Mesothelial cell of epicardium (in vitro differentiated cells): Measurements from ENCODE around the gene GNA12. TPM values are rescaled to one million over a fixed set of nuclear protein-coding genes. Genes with fewer than 3 reads are reported as not detected.

Source experiments
- DNase-seq, 2 experiments: peaks; one replicate each; pipeline ENCODE4 v3.0.0; 2021; ENCODE audit warnings: low spot score in 2 of 2; ENCODE audit not compliant: unreplicated experiment in 2 of 2
- H3K27ac Mint-ChIP-seq: 2 replicates; pipeline ENCODE4 v1.8.0; 2021; ENCODE audit warnings: mixed read lengths
- H3K27me3 Mint-ChIP-seq: 2 replicates; pipeline ENCODE4 v1.8.0; 2021; ENCODE audit warnings: low read depth, mixed read lengths
- H3K36me3 Mint-ChIP-seq: 2 replicates; pipeline ENCODE4 v1.8.0; 2021; ENCODE audit warnings: mixed read lengths
- H3K4me1 Mint-ChIP-seq: 2 replicates; pipeline ENCODE4 v1.8.0; 2021; ENCODE audit warnings: mixed read lengths
- H3K4me3 Mint-ChIP-seq: 2 replicates; pipeline ENCODE4 v1.8.0; 2021; ENCODE audit warnings: mild to moderate bottlenecking, moderate library complexity, mixed read lengths
- H3K9me3 Mint-ChIP-seq: 2 replicates; pipeline ENCODE4 v1.8.0; 2021; ENCODE audit warnings: mixed read lengths
- CTCF ChIP-seq: fragments of 200-600 bp; sonication (generic); IDR thresholded peaks from one replicate; pipeline ENCODE4 v1.5.0; 2021; ENCODE audit warnings: antibody characterized with exemption; ENCODE audit not compliant: unreplicated experiment
- total RNA-seq: library from RNA; stranded (reverse); gene quantifications from 3 replicates; pipeline ENCODE4 v1.2.1, GENCODE V29; 2021

The GNA12 gene
- total RNA-seq, 1 donor from 2014 or later: 57.1 TPM

GRCh38 chr7:2802504-2803341, 41.4 kb downstream of the GNA12 start:
- no peak for DNase-seq
- Mint-ChIP-seq H3K27me3 (no peaks in the 10 kb centered on the region), H3K9me3 (no peaks in the 10 kb centered on the region), H3K4me1 (peaks cover 56% of the 10 kb centered on the region), H3K36me3 (no peaks in the 10 kb centered on the region), H3K27ac (peak overlapping the region; percentile 92), H3K4me3 (peak overlapping the region; percentile 37)
- no peak for TF ChIP-seq CTCF

GRCh38 chr7:2802101-2802500, 42.0 kb downstream of the GNA12 start:
- H3K4me3 Mint-ChIP-seq: no peak overlapping the region
- H3K27ac Mint-ChIP-seq: peak overlapping the region; percentile 92
- no peaks in the 10 kb centered on the region for H3K36me3 Mint-ChIP-seq
- H3K27me3 Mint-ChIP-seq: no peaks in the 10 kb centered on the region
- no peaks in the 10 kb centered on the region for H3K9me3 Mint-ChIP-seq
- peaks cover 51% of the 10 kb centered on the region for H3K4me1 Mint-ChIP-seq
- no peak for TF ChIP-seq CTCF
- no peak for DNase-seq

- no peak for DNase-seq
- no peak overlapping the region for H3K4me3 Mint-ChIP-seq
- H3K27ac Mint-ChIP-seq: peak overlapping the region; percentile 92
Measured at GRCh38 chr7:2800931-2801688, 43.0 kb downstream of the GNA12 start.

GRCh38 chr7:2800220-2800930, 43.7 kb downstream of the GNA12 start:
- Mint-ChIP-seq H3K4me3 (no peak overlapping the region), H3K4me1 (peaks cover 50% of the 10 kb centered on the region), H3K27me3 (no peaks in the 10 kb centered on the region), H3K36me3 (no peaks in the 10 kb centered on the region), H3K27ac (peak overlapping the region; percentile 19), H3K9me3 (no peaks in the 10 kb centered on the region)
- no peak for DNase-seq
- no peak for TF ChIP-seq CTCF

More at GRCh38 chr7:2800931-2801688, 43.0 kb downstream of the GNA12 start:
- no peak for TF ChIP-seq CTCF
- H3K9me3 Mint-ChIP-seq: no peaks in the 10 kb centered on the region
- no peaks in the 10 kb centered on the region for H3K27me3 Mint-ChIP-seq
- H3K4me1 Mint-ChIP-seq: peaks cover 52% of the 10 kb centered on the region
- no peaks in the 10 kb centered on the region for H3K36me3 Mint-ChIP-seq

GRCh38 chr7:2799253-2799652, 44.9 kb downstream of the GNA12 start:
- Mint-ChIP-seq H3K9me3 (no peaks in the 10 kb centered on the region), H3K27me3 (no peaks in the 10 kb centered on the region), H3K4me1 (peaks cover 46% of the 10 kb centered on the region), H3K4me3 (no peak overlapping the region), H3K27ac (no peak overlapping the region), H3K36me3 (peaks cover 8% of the 10 kb centered on the region)
- no peak for DNase-seq
- no peak for TF ChIP-seq CTCF
